K562 (cell line): Measurements from ENCODE around the gene FGF22. TPM values are rescaled to one million over a fixed set of nuclear protein-coding genes. Genes with fewer than 3 reads are reported as not detected.

Experiments used
- ATAC-seq: fragments of 200-7000 bp; cut with Tn5 transposase; 3 replicates; pipeline ENCODE4 v1.9.1; 2020; ENCODE audit warnings: moderate library complexity
- BruUV-seq: library from RNA; stranded (reverse); fragments of 400-500 nt; replicated peaks from 2 replicates; lab custom pipeline; 2021; lab: Mats Ljungman, UMichigan
- CTCF ChIA-PET: fragments of 300-600 bp; formaldehyde crosslinking; extraction: SDS; loops from one replicate; lab custom pipeline; 2021; ENCODE audit warnings: low intra/inter-chr PET ratio; lab: Yijun Ruan, JAX
- POLR2A ChIA-PET: fragments of 300-600, 350-650 bp; sonication (Branson Sonifier 250); formaldehyde crosslinking; extraction: SDS; loops from one replicate; lab custom pipeline; 2021; ENCODE audit warnings: antibody characterized with exemption, inconsistent platforms; lab: Yijun Ruan, JAX
- DNase-seq, 4 experiments: peaks; one replicate each; pipeline versions ENCODE4 v3.0.0 to v3.0.0-alpha.2; 2011 to 2018; ENCODE audit warnings: low spot score in 3 of 4, mixed read lengths in 3 of 4; ENCODE audit errors: extremely low read depth in 1 of 4
- FAIRE-seq: peaks from 2 replicates; lab custom pipeline; 2011; peaks lifted over from hg19 to GRCh38; lab: Jason Lieb, UNC
- H2AFZ ChIP-seq: 2 replicates; pipeline ENCODE4 v1.6.0; 2011; ENCODE audit warnings: low read depth, low read length, control low read depth, inconsistent platforms
- H3K27ac ChIP-seq: fragments of 200-600 bp; 3 replicates; pipeline ENCODE4 v1.8.0; 2011; ENCODE audit warnings: low read depth, mild to moderate bottlenecking, control low read depth, inconsistent platforms, low read length, moderate library complexity, mixed read lengths; ENCODE audit errors: extremely low read depth
- H3K27me3 ChIP-seq, 2 experiments: fragments of 300-600 bp in 1 of 2; 2 replicates in 1 of 2; 3 replicates in 1 of 2; pipeline versions ENCODE4 v1.6.0 to v1.8.0; 2011; ENCODE audit warnings: inconsistent platforms in 2 of 2, low read length in 2 of 2, mild to moderate bottlenecking in 1 of 2, mixed read lengths in 1 of 2, moderate library complexity in 1 of 2; ENCODE audit not compliant: control insufficient read depth in 2 of 2, insufficient read depth in 2 of 2
- H3K36me3 ChIP-seq: fragments of 300-600 bp; 3 replicates; pipeline ENCODE4 v1.8.0; 2011; ENCODE audit warnings: mild to moderate bottlenecking, low read length, inconsistent platforms; ENCODE audit not compliant: control insufficient read depth, insufficient read depth
- H3K4me1 ChIP-seq, 2 experiments: fragments of 200-600 bp in 1 of 2; replicated peaks in 1 of 2; 2 replicates in 1 of 2; 3 replicates in 1 of 2; pipeline versions ENCODE4 v1.5.1 to v1.8.0; 2011; ENCODE audit warnings: inconsistent platforms in 2 of 2, low read length in 2 of 2, mild to moderate bottlenecking in 1 of 2, mixed read lengths in 1 of 2, moderate library complexity in 1 of 2; ENCODE audit not compliant: control insufficient read depth in 2 of 2, insufficient read depth in 2 of 2
- H3K4me2 ChIP-seq: 2 replicates; pipeline ENCODE4 v1.6.1; 2011; ENCODE audit warnings: low read length, control low read depth, inconsistent platforms, mixed read lengths; ENCODE audit not compliant: insufficient read depth
- H3K4me3 ChIP-seq: fragments of 200-600 bp; sonication (generic), shearing (Covaris generic); 2 replicates; pipeline ENCODE4 v1.5.1; 2016; ENCODE audit warnings: control low read depth, inconsistent platforms
- H3K79me2 ChIP-seq: fragments of 200-600 bp; 3 replicates; pipeline ENCODE4 v1.8.0; 2011; ENCODE audit warnings: low read length, inconsistent platforms; ENCODE audit not compliant: control insufficient read depth, insufficient read depth
- H3K9ac ChIP-seq, 2 experiments: 2 replicates each; pipeline versions ENCODE4 v1.6.0 to v1.6.1; 2011; ENCODE audit warnings: low read depth in 2 of 2, low read length in 2 of 2, control low read depth in 1 of 2, inconsistent platforms in 1 of 2, mild to moderate bottlenecking in 1 of 2, mixed read lengths in 1 of 2; ENCODE audit not compliant: insufficient read depth in 1 of 2
- H3K9me1 ChIP-seq: one replicate; pipeline ENCODE4 v1.6.0; 2011; ENCODE audit warnings: inconsistent platforms, mild to moderate bottlenecking, low read length, moderate library complexity; ENCODE audit not compliant: control insufficient read depth, insufficient read depth
- H3K9me3 ChIP-seq: replicated peaks from 2 replicates; pipeline ENCODE4 v1.5.1; 2011; ENCODE audit warnings: low read depth, low read length, inconsistent platforms; ENCODE audit not compliant: control insufficient read depth, insufficient read depth
- H4K20me1 ChIP-seq: replicated peaks from 2 replicates; pipeline ENCODE4 v1.6.1; 2011; ENCODE audit warnings: low read length, inconsistent platforms, mixed read lengths; ENCODE audit not compliant: control insufficient read depth, insufficient read depth
- HDAC2 ChIP-seq: fragments of 450-650 bp; IDR thresholded peaks from 2 replicates; pipeline ENCODE4 v1.6.1; 2016; ENCODE audit warnings: mild to moderate bottlenecking
- KAT2B ChIP-seq: IDR thresholded peaks from one replicate; pipeline ENCODE4 v1.6.1; 2012; ENCODE audit warnings: low read depth, mild to moderate bottlenecking, control low read depth, inconsistent platforms, low read length, moderate library complexity
- PHF8 ChIP-seq: fragments of 200-600 bp; sonication (generic); IDR thresholded peaks from 2 replicates; pipeline ENCODE4 v1.6.1; 2012; ENCODE audit warnings: mixed run types, mild to moderate bottlenecking, inconsistent platforms, low read length, moderate library complexity, borderline replicate concordance
- SMARCC2 ChIP-seq: fragments of 450-650 bp; IDR thresholded peaks from 2 replicates; pipeline ENCODE4 v1.6.1; 2017; ENCODE audit warnings: antibody characterized with exemption, moderate library complexity, mild to moderate bottlenecking, low read depth
- U2AF1 ChIP-seq: fragments of 200-400 bp; formaldehyde crosslinking; optimal IDR thresholded peaks from 2 replicates; pipeline ENCODE3; 2017; ENCODE audit warnings: mild to moderate bottlenecking, low read depth, low read length, moderate library complexity
- ZBTB33 ChIP-seq: sonication (generic); formaldehyde crosslinking; IDR thresholded peaks from 2 replicates; pipeline ENCODE4 v1.8.1; 2023; ENCODE audit warnings: mild to moderate bottlenecking, missing genetic modification reagents
- ZBTB34 ChIP-seq: fragments of 250-450 bp; sonication (Bioruptor Pico); IDR thresholded peaks from 2 replicates; pipeline ENCODE4 v1.8.0; 2021; ENCODE audit warnings: mild to moderate bottlenecking, moderate library complexity
- ZBTB49 ChIP-seq: sonication (generic); formaldehyde crosslinking; IDR thresholded peaks from 2 replicates; pipeline ENCODE4 v1.8.0; 2022; ENCODE audit warnings: missing genetic modification reagents, mild to moderate bottlenecking, borderline replicate concordance
- WGBS: fragments of 100-300 bp; shearing (Covaris generic); methylation state at CpG from one replicate; pipeline ENCODE4 v1.1.6; 2016; ENCODE audit warnings: low coverage, mixed read lengths; ENCODE audit not compliant: insufficient coverage; ENCODE audit errors: missing lambda C conversion rate; 5-methylcytosine and 5-hydroxymethylcytosine counted together
- in situ Hi-C: fragments of 300-500 bp; cut with MboI; formaldehyde crosslinking; loops from 4 replicates; pipeline ENCODE4 v1.15.0; 2018; ENCODE audit warnings: inconsistent platforms, mixed read lengths
- intact Hi-C: fragments of 100-400 bp; cut with micrococcal nuclease; formaldehyde crosslinking; loops from 2 replicates; pipeline ENCODE4 v1.14.2; 2022
- polyA plus RNA-seq, 8 experiments: library from polyadenylated mRNA; depleted of rRNA in 4 of 8; stranded (reverse) in 5 of 8; unstranded in 3 of 8; fragments of >200 nt; fragmentation: Nextera tagmentation in 2 of 8; fragmentation: Illumina TruSeq in 1 of 8; extraction: Ambion mirVana in 2 of 8; extraction: Trizol in 1 of 8; gene quantifications; 2 replicates each; pipeline versions ENCODE4 v1.2.1 to v1.2.3, GENCODE V29; 2011 to 2014; ENCODE audit warnings: inconsistent platforms in 1 of 8, missing spikeins in 1 of 8
- total RNA-seq, 7 experiments: library from RNA; depleted of rRNA in 6 of 7; stranded (reverse); fragments of >200 nt in 6 of 7; fragmentation: Illumina TruSeq in 2 of 7; extraction: Trizol in 2 of 7; gene quantifications; 2 replicates each; pipeline versions ENCODE4 v1.2.1 to v1.2.3, GENCODE V29; 2011 to 2021; ENCODE audit warnings: low replicate concordance in 1 of 7

FGF22 gene
- total and polyA plus RNA-seq, 9 of the 15 experiments (the other 6 are each of a cell fraction or from before 2014, with no cell fraction given): 0.14 to 2.2 (median 0.86) TPM; not detected in 4

GRCh38 chr19:670609-671075 lies 31.0 kb downstream of the FGF22 start:
- no TSS peak for BruUV-seq
- Histone ChIP-seq H3K4me2 (no peak overlapping the region), H3K27ac (no peak overlapping the region), H3K4me1 (peaks cover 6 to 28% of the 10 kb centered on the region in 2 experiments), H3K9ac (no peak overlapping the region)
- intact Hi-C loops: no loop called here
- TF ChIP-seq SMARCC2 (no peak), ZBTB34 (CRISPR knock-in tag) (no peak), KAT2B (no peak), PHF8 (no peak), U2AF1 (no peak), ZBTB49 (no peak), HDAC2 (no peak), ZBTB33 (peak; percentile 91)
- TF ChIP-seq, all 486 proteins: peak for 1
- CTCF ChIA-PET: no interaction called here
- Histone ChIP-seq H3K36me3 (no peaks in the 10 kb centered on the region), H2AFZ (no peak overlapping the region), H3K79me2 (no peaks in the 10 kb centered on the region), H3K9me1 (no peaks in the 10 kb centered on the region), H3K9me3 (peaks cover 7% of the 10 kb centered on the region), H4K20me1 (no peaks in the 10 kb centered on the region), H3K27me3 (no peaks in the 10 kb centered on the region), H3K4me3 (no peak overlapping the region)
- FAIRE-seq (no peak), ATAC-seq (peak; percentile 65; the same call in 2 of the 3 replicates), DNase-seq (no peak)
- POLR2A ChIA-PET: interaction anchor here (1.3 to 1.5 kb wide), 2 partner anchors 10 to 11 kb away, joined by 3 to 8 read pairs; no protein-coding TSS in a partner anchor
- 62% methylated on average over 9 of the region's 9 CpGs for WGBS
- in situ Hi-C loops: no loop called here
